Stimulated activated CD4-positive, alpha-beta T cell treated with anti-CD3 and anti-CD28 coated beads, Interleukin-12 subunit alpha, Interleukin-12 subunit beta, amount 100 ng/mL, for 4 hours (primary cell): Measurements from ENCODE around the gene SERPINA9.
"Not testable (repeated sequence)": the region's sequence is repeated elsewhere in the genome, so short reads cannot be mapped to it uniquely, and the experiment has no call there.

Experiments
- DNase-seq: peaks from one replicate; pipeline ENCODE4 v3.0.0-alpha.2; 2020

The SERPINA9 gene

GRCh38 chr14:94476023-94476422 lies at the start of gene SERPINA9:
Gene SERPINA9 (minus strand): TSS chr14:94476197. CDS start chr14:94469840, 6,357 bp downstream.
- no peak for DNase-seq

GRCh38 chr14:94524093-94524492 lies 48.1 kb upstream of the SERPINA9 start:
- no peak for DNase-seq

GRCh38 chr14:94523265-94523664 lies 47.3 kb upstream of the SERPINA9 start:
- DNase-seq: no peak

GRCh38 chr14:94522115-94522724 lies 46.2 kb upstream of the SERPINA9 start:
- no peak for DNase-seq

- DNase-seq: no peak
Observed at GRCh38 chr14:94521375-94522114, 45.5 kb upstream of the SERPINA9 start.

GRCh38 chr14:94517641-94518257 lies 41.8 kb upstream of the SERPINA9 start:
- no peak for DNase-seq

GRCh38 chr14:94517248-94517640 lies 41.2 kb upstream of the SERPINA9 start:
- DNase-seq: no peak

- no peak for DNase-seq
Observed at GRCh38 chr14:94515856-94516255, 39.9 kb upstream of the SERPINA9 start.

- no peak for DNase-seq
Observed at GRCh38 chr14:94515426-94515825, 39.4 kb upstream of the SERPINA9 start.

GRCh38 chr14:94514351-94514750 lies 38.4 kb upstream of the SERPINA9 start:
- DNase-seq: no peak

GRCh38 chr14:94510481-94510880 lies 34.5 kb upstream of the SERPINA9 start:
- not testable (repeated sequence) for DNase-seq

- no peak for DNase-seq
Observed at GRCh38 chr14:94509356-94509755, 33.4 kb upstream of the SERPINA9 start, which contains the start of gene SERPINA12. Gene SERPINA12 (minus strand): TSS chr14:94509469. CDS start chr14:94498397, 11,072 bp downstream.

- no peak for DNase-seq
Observed at GRCh38 chr14:94505641-94506040, 29.6 kb upstream of the SERPINA9 start.

- no peak for DNase-seq
Observed at GRCh38 chr14:94505206-94505605, 29.2 kb upstream of the SERPINA9 start.

- no peak for DNase-seq
Observed at GRCh38 chr14:94501588-94502516, 25.9 kb upstream of the SERPINA9 start.

- no peak for DNase-seq
Observed at GRCh38 chr14:94500264-94500663, 24.3 kb upstream of the SERPINA9 start.

- DNase-seq: no peak
Observed at GRCh38 chr14:94499673-94500072, 23.7 kb upstream of the SERPINA9 start.

- DNase-seq: no peak
Observed at GRCh38 chr14:94498215-94498614, 22.2 kb upstream of the SERPINA9 start.

- no peak for DNase-seq
Observed at GRCh38 chr14:94494085-94494484, 18.1 kb upstream of the SERPINA9 start.

GRCh38 chr14:94491511-94491910 lies 15.5 kb upstream of the SERPINA9 start:
- DNase-seq: no peak

GRCh38 chr14:94489336-94489735 lies 13.3 kb upstream of the SERPINA9 start:
- no peak for DNase-seq

- DNase-seq: no peak
Observed at GRCh38 chr14:94486883-94487282, 10.9 kb upstream of the SERPINA9 start.
